ENCODE data around the gene PALLD. TPM values are rescaled to one million over a fixed set of nuclear protein-coding genes. Genes with fewer than 3 reads are reported as not detected.

Gene PALLD
- total RNA-seq, 1 donor from 2014 or later: 93.5 TPM

DNA sequence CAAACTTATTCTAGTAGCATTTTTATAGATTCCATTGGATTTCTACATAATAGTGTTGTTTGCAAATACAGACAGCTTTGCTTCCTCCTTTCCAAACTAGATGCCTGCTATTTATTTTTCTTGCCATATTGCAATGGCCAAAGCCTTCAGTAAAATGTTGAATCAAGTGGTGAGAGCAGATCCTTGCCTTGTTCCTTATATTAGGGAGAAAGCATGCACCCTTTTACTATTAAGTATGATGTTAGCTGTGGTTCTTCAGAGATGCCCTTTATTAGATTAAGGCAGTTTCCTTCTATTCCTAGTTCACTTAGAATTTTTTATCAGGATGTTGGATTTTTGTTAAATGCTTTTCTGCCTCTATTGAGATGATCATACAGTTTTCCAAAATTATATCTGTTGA is 279.5 kb downstream of the PALLD start:
- H3K9me3 Mint-ChIP-seq: peaks cover 8% of the 10 kb centered on the region
- H3K36me3 Mint-ChIP-seq: peaks cover 19% of the 10 kb centered on the region
- no peak overlapping the region for H3K4me3 Mint-ChIP-seq
- TF ChIP-seq, protein P1, sequence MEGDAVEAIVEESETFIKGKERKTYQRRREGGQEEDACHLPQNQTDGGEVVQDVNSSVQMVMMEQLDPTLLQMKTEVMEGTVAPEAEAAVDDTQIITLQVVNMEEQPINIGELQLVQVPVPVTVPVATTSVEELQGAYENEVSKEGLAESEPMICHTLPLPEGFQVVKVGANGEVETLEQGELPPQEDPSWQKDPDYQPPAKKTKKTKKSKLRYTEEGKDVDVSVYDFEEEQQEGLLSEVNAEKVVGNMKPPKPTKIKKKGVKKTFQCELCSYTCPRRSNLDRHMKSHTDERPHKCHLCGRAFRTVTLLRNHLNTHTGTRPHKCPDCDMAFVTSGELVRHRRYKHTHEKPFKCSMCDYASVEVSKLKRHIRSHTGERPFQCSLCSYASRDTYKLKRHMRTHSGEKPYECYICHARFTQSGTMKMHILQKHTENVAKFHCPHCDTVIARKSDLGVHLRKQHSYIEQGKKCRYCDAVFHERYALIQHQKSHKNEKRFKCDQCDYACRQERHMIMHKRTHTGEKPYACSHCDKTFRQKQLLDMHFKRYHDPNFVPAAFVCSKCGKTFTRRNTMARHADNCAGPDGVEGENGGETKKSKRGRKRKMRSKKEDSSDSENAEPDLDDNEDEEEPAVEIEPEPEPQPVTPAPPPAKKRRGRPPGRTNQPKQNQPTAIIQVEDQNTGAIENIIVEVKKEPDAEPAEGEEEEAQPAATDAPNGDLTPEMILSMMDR (conservative IDR thresholded peaks at IDR 0.05): no peak
- H3K4me1 Mint-ChIP-seq (ENCODE audit: unreplicated experiment): peaks cover 5% of the 10 kb centered on the region
- no peak overlapping the region for H3K27ac Mint-ChIP-seq
- no peak for DNase-seq (ENCODE audit: extremely low spot score, unreplicated experiment)
- no peaks in the 10 kb centered on the region for H3K27me3 Mint-ChIP-seq

DNA sequence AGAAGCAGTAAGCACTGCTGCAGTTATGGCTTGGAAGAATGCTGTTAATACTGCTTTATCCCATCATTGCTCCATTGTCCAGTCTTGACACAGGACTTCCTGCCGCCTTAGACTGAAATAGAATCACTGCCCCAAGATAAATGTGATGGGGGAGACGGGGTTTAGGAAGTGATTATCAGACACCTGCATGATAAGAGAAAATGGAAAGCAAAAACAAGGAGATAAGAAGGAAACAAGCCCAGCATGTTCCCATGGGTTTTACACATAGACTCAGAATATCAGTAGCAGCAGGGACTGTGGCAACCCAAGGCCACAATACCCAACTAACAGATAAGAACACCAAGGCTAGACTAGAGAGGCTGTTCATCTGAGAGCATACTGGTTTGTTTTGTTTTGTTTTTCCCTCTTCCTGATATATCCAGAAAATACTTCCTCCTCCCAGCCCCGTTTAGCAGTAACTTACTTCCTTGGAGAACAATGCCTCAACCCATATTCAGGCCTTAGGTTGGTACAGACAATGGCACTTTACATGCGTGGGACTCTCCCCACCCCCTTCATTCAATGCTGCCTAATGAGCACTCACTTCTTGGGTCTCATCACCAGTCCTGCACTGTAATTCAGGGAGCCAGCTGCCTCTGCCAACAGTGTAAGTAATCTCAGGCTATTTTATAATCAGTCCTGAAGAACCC is 280.6 kb downstream of the PALLD start:
- H3K36me3 Mint-ChIP-seq: peaks cover 19% of the 10 kb centered on the region
- peaks cover 8% of the 10 kb centered on the region for H3K9me3 Mint-ChIP-seq
- no peaks in the 10 kb centered on the region for H3K27me3 Mint-ChIP-seq
- no peak overlapping the region for H3K4me3 Mint-ChIP-seq
- peaks cover 7% of the 10 kb centered on the region for H3K4me1 Mint-ChIP-seq (ENCODE audit: unreplicated experiment)
- TF ChIP-seq, protein P1 (conservative IDR thresholded peaks at IDR 0.05): no peak
- DNase-seq (ENCODE audit: extremely low spot score, unreplicated experiment): no peak
- H3K27ac Mint-ChIP-seq: no peak overlapping the region

DNA sequence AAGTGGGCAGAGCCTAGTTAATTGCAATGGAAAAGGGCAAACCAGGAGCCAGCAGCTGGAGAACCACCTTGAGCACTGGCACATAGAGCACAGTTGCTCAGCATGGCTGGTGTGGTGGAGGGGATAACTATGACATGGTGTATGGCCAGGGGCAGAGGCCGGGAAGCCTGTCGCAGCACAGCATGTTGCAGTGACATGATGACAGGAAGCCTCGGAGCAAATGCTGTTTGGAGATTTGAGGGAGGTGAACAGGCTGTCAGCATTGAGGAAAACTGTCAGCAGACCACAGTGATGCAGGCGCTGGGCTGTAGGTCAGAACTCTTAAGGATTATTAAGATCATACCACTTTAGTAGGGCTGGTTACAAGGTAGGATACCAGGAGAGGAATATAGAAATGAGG is 284.5 kb downstream of the PALLD start:
- no peak overlapping the region for H3K4me3 Mint-ChIP-seq
- TF ChIP-seq, protein P1 (conservative IDR thresholded peaks at IDR 0.05): no peak
- no peak for DNase-seq (ENCODE audit: extremely low spot score, unreplicated experiment)
- no peak overlapping the region for H3K27ac Mint-ChIP-seq
- H3K9me3 Mint-ChIP-seq: peaks cover 2% of the 10 kb centered on the region
- peaks cover 7% of the 10 kb centered on the region for H3K4me1 Mint-ChIP-seq (ENCODE audit: unreplicated experiment)
- H3K36me3 Mint-ChIP-seq: peaks cover 11% of the 10 kb centered on the region
- no peaks in the 10 kb centered on the region for H3K27me3 Mint-ChIP-seq

DNA sequence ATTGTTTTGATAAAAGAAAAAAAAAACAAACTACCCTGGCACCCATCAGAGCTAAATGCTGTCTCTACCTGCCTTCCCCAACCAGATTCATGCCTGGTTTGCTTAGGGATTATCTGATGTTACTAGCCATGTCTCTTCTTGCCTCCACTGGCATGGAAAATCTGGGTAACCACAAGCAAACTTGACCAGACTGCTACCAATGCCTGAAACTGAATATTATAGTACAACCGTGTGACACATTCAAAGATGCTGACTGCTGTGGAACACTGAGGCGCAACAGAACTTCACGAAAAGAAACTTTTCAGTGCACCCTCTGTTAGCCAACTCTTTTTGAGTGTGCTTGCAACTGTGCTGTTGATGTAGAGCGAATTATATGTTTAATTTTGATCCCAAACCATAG is 285.1 kb downstream of the PALLD start:
- H3K27ac Mint-ChIP-seq: no peak overlapping the region
- peaks cover 9% of the 10 kb centered on the region for H3K4me1 Mint-ChIP-seq (ENCODE audit: unreplicated experiment)

DNA sequence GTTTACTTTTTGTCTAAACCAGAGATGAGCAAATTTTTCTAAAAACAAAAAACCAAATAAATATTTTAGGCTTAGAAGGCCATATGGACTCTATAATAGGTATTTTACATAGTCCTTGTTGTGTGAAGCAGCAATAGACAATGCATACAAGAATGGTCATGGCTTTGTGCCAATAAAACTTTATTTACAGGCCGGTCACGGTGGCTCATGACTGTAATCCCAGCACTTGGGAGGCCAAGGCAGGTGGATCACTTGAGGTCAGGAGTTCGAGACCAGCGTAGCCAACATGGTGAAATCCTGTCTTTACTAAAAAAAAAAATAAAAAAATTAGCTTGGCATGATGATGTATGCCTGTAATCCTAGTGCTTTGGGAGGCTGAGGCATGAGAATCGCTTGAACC is 285.6 kb downstream of the PALLD start:
- DNase-seq (ENCODE audit: extremely low spot score, unreplicated experiment): no peak
- H3K27ac Mint-ChIP-seq: no peak overlapping the region
- TF ChIP-seq, protein P1 (conservative IDR thresholded peaks at IDR 0.05): no peak
- no peaks in the 10 kb centered on the region for H3K9me3 Mint-ChIP-seq
- H3K27me3 Mint-ChIP-seq: no peaks in the 10 kb centered on the region
- no peak overlapping the region for H3K4me3 Mint-ChIP-seq
- peaks cover 12% of the 10 kb centered on the region for H3K4me1 Mint-ChIP-seq (ENCODE audit: unreplicated experiment)
- peaks cover 9% of the 10 kb centered on the region for H3K36me3 Mint-ChIP-seq

More for the DNA sequence above, 285.1 kb downstream of the PALLD start:
- H3K4me3 Mint-ChIP-seq: no peak overlapping the region
- no peaks in the 10 kb centered on the region for H3K27me3 Mint-ChIP-seq
- H3K9me3 Mint-ChIP-seq: no peaks in the 10 kb centered on the region
- no peak for DNase-seq (ENCODE audit: extremely low spot score, unreplicated experiment)
- peaks cover 9% of the 10 kb centered on the region for H3K36me3 Mint-ChIP-seq
- TF ChIP-seq, protein P1 (conservative IDR thresholded peaks at IDR 0.05): no peak

Data from type B pancreatic cell (in vitro differentiated cells).